HEK293 (cell line): ENCODE measurements around the gene DCUN1D2.

Experiments
- CTCF ChIA-PET: fragments of 350-600 bp; formaldehyde crosslinking; extraction: SDS; loops from one replicate; lab custom pipeline; 2021; ENCODE audit warnings: antibody characterized with exemption; lab: Yijun Ruan, JAX
- POLR2A ChIA-PET: fragments of 300-600 bp; formaldehyde crosslinking; extraction: SDS; loops from one replicate; lab custom pipeline; 2020; ENCODE audit warnings: antibody characterized with exemption, inconsistent platforms; lab: Yijun Ruan, JAX
- H3K27ac ChIP-seq: fragments of 200-500 bp; sonication (Bioruptor generic); 2 replicates; pipeline ENCODE4 v1.5.1; 2014; ENCODE audit warnings: low read depth, low read length, control low read depth, inconsistent platforms; ENCODE audit errors: extremely low read depth
- H3K36me3 ChIP-seq, 2 experiments: fragments of 200-500 bp in 1 of 2; sonication (Bioruptor generic) in 1 of 2; 1 replicate in 1 of 2; 2 replicates in 1 of 2; pipeline ENCODE4 v1.5.1; 2014 to 2017; ENCODE audit warnings: inconsistent platforms in 2 of 2, low read length in 2 of 2; ENCODE audit not compliant: control insufficient read depth in 2 of 2, insufficient read depth in 1 of 2
- H3K4me1 ChIP-seq: fragments of 200-500 bp; sonication (Bioruptor generic); 2 replicates; pipeline ENCODE4 v1.5.1; 2014; ENCODE audit warnings: mild to moderate bottlenecking, low read length, inconsistent platforms; ENCODE audit not compliant: control insufficient read depth, insufficient read depth
- H3K4me3 ChIP-seq: 2 replicates; pipeline ENCODE4 v1.5.1; 2011; ENCODE audit warnings: low read depth, mild to moderate bottlenecking, control low read depth, low read length, moderate library complexity
- H3K9me3 ChIP-seq: fragments of 200-500 bp; sonication (Bioruptor generic); 2 replicates; pipeline ENCODE4 v1.5.1; 2014; ENCODE audit warnings: low read depth, low read length, inconsistent platforms; ENCODE audit not compliant: control insufficient read depth, insufficient read depth
- ATF2 ChIP-seq: fragments of 450-650 bp; formaldehyde crosslinking; IDR thresholded peaks from 2 replicates; pipeline ENCODE4 v1.5.1; 2016; ENCODE audit warnings: missing biosample characterization, missing genetic modification characterization, low read depth
- HOXA7 ChIP-seq: sonication (generic); formaldehyde crosslinking; IDR thresholded peaks from 2 replicates; pipeline ENCODE4 v1.8.1; 2022; ENCODE audit warnings: missing genetic modification reagents, borderline replicate concordance
- IKZF3 ChIP-seq: fragments of 450-650 bp; IDR thresholded peaks from 2 replicates; pipeline ENCODE4 v1.5.0; 2018; ENCODE audit warnings: missing biosample characterization, mild to moderate bottlenecking, missing genetic modification characterization, moderate library complexity
- ZBTB17 ChIP-seq: fragments of 450-650 bp; formaldehyde crosslinking; IDR thresholded peaks from 2 replicates; pipeline ENCODE4 v1.5.1; 2016; ENCODE audit warnings: missing biosample characterization, missing genetic modification characterization
- ZBTB21 ChIP-seq: fragments of 450-650 bp; formaldehyde crosslinking; IDR thresholded peaks from 2 replicates; pipeline ENCODE4 v1.5.1; 2017; ENCODE audit warnings: missing biosample characterization, missing genetic modification characterization
- ZFHX2 ChIP-seq: fragments of 450-650 bp; formaldehyde crosslinking; conservative IDR thresholded peaks from 2 replicates; pipeline ENCODE4 v1.5.1; 2016; ENCODE audit warnings: missing biosample characterization, missing genetic modification characterization
- ZIC2 ChIP-seq: fragments of 450-650 bp; formaldehyde crosslinking; IDR thresholded peaks from 2 replicates; pipeline ENCODE4 v1.5.1; 2016; ENCODE audit warnings: missing biosample characterization, missing genetic modification characterization
- ZNF23 ChIP-seq: fragments of 450-650 bp; formaldehyde crosslinking; IDR thresholded peaks from 2 replicates; pipeline ENCODE4 v1.5.1; 2016; ENCODE audit warnings: missing biosample characterization, missing genetic modification characterization, borderline replicate concordance
- ZNF280C ChIP-seq: fragments of 450-650 bp; formaldehyde crosslinking; IDR thresholded peaks from 2 replicates; pipeline ENCODE4 v1.5.1; 2016; ENCODE audit warnings: missing biosample characterization, missing genetic modification characterization
- ZNF280D ChIP-seq: fragments of 450-650 bp; formaldehyde crosslinking; IDR thresholded peaks from 2 replicates; pipeline ENCODE4 v1.5.1; 2016; ENCODE audit warnings: missing biosample characterization, missing genetic modification characterization
- ZNF398 ChIP-seq: fragments of 450-650 bp; formaldehyde crosslinking; IDR thresholded peaks from 2 replicates; pipeline ENCODE4 v1.5.1; 2017; ENCODE audit warnings: missing biosample characterization, missing genetic modification characterization
- ZNF416 ChIP-seq: fragments of 450-650 bp; formaldehyde crosslinking; IDR thresholded peaks from 2 replicates; pipeline ENCODE4 v1.5.1; 2016; ENCODE audit warnings: missing biosample characterization, missing genetic modification characterization
- ZNF423 ChIP-seq: fragments of 450-650 bp; formaldehyde crosslinking; IDR thresholded peaks from 2 replicates; pipeline ENCODE4 v1.5.1; 2016; ENCODE audit warnings: missing biosample characterization, missing genetic modification characterization
- ZNF473 ChIP-seq: fragments of 450-650 bp; formaldehyde crosslinking; IDR thresholded peaks from 2 replicates; pipeline ENCODE4 v1.5.1; 2017; ENCODE audit warnings: missing biosample characterization, missing genetic modification characterization
- ZNF560 ChIP-seq: fragments of 450-650 bp; formaldehyde crosslinking; IDR thresholded peaks from 2 replicates; pipeline ENCODE4 v1.5.1; 2017; ENCODE audit warnings: missing biosample characterization, missing genetic modification characterization, borderline replicate concordance
- ZNF571 ChIP-seq: fragments of 450-650 bp; formaldehyde crosslinking; IDR thresholded peaks from 2 replicates; pipeline ENCODE4 v1.5.0; 2017; ENCODE audit warnings: missing biosample characterization, missing genetic modification characterization
- ZNF660 ChIP-seq: fragments of 450-650 bp; IDR thresholded peaks from 2 replicates; pipeline ENCODE4 v1.5.1; 2018; ENCODE audit warnings: missing biosample characterization, mild to moderate bottlenecking, missing genetic modification characterization
- ZNF792 ChIP-seq: fragments of 450-650 bp; formaldehyde crosslinking; IDR thresholded peaks from 2 replicates; pipeline ENCODE4 v1.5.1; 2016; ENCODE audit warnings: missing biosample characterization, missing genetic modification characterization

DCUN1D2 gene

GRCh38 chr13:113461022-113461751 is 29.3 kb downstream of the DCUN1D2 start (continued):
- TF ChIP-seq ZNF280C (tag by site-specific recombination): no peak
- TF ChIP-seq ZBTB21 (tag by site-specific recombination): no peak

GRCh38 chr13:113460599-113460998 is 29.9 kb downstream of the DCUN1D2 start:
- CTCF ChIA-PET: no interaction called here
- no peak overlapping the region for H3K27ac ChIP-seq
- no peak overlapping the region for H3K4me3 ChIP-seq
- no peak for TF ChIP-seq ZNF23 (tag by site-specific recombination)
- TF ChIP-seq ZNF571 (tag by site-specific recombination): no peak
- no peak for TF ChIP-seq HOXA7 (CRISPR knock-in tag)
- H3K36me3 ChIP-seq: peaks cover 3 to 56% of the 10 kb centered on the region in 2 experiments; a peak in 2 of 3 replicates
- H3K9me3 ChIP-seq: no peaks in the 10 kb centered on the region
- POLR2A ChIA-PET: no interaction called here
- no peaks in the 10 kb centered on the region for H3K4me1 ChIP-seq

- ChIA-PET POLR2A (no interaction called here), CTCF (interaction anchor here (0.6 kb wide), 2 partner anchors 17 to 206 kb away, joined by 3 read pairs; no protein-coding TSS in a partner anchor)
- Histone ChIP-seq H3K4me1 (no peaks in the 10 kb centered on the region), H3K36me3 (peaks cover 3 to 61% of the 10 kb centered on the region in 2 experiments; a peak in 1 of 3 replicates), H3K27ac (no peak overlapping the region), H3K4me3 (no peak overlapping the region)
- TF ChIP-seq ZNF416 (tag by site-specific recombination): no peak
- TF ChIP-seq, all 188 proteins: peak for 0
- no peaks in the 10 kb centered on the region for H3K9me3 ChIP-seq
These were observed 30.4 kb downstream of the DCUN1D2 start for GRCh38 chr13:113460064-113460555.

- CTCF ChIA-PET: interaction anchor here (0.6 to 2.4 kb wide), 9 partner anchors 8 to 410 kb away, joined by 3 to 10 read pairs (median 3); no protein-coding TSS in a partner anchor
- Histone ChIP-seq H3K36me3 (peaks cover 3 to 63% of the 10 kb centered on the region in 2 experiments; a peak in 1 of 3 replicates), H3K9me3 (no peaks in the 10 kb centered on the region), H3K4me1 (no peaks in the 10 kb centered on the region), H3K27ac (no peak overlapping the region), H3K4me3 (no peak overlapping the region)
- POLR2A ChIA-PET: interaction anchor here (0.6 kb wide), 1 partner anchor 891 kb away, joined by 3 read pairs; no protein-coding TSS in a partner anchor
- TF ChIP-seq ZNF280D (tag by site-specific recombination): no peak
- no peak for TF ChIP-seq ZBTB17 (tag by site-specific recombination)
- no peak for TF ChIP-seq ZNF792 (tag by site-specific recombination)
- no peak for TF ChIP-seq ATF2 (tag by site-specific recombination)
- TF ChIP-seq IKZF3 (tag by site-specific recombination): peak; percentile 30; the same call in 1 of the 2 replicates
- no peak for TF ChIP-seq ZNF560 (tag by site-specific recombination)
- peak; percentile 94 for TF ChIP-seq ZIC2
- TF ChIP-seq ZNF473 (tag by site-specific recombination): no peak
- TF ChIP-seq ZNF423 (tag by site-specific recombination): peak; percentile 88
- no peak for TF ChIP-seq ZNF398 (tag by site-specific recombination)
- TF ChIP-seq ZNF660: no peak
- peak; percentile 62; the same call in 1 of the 2 replicates for TF ChIP-seq ZFHX2 (tag by site-specific recombination)
These were observed 32.1 kb downstream of the DCUN1D2 start for GRCh38 chr13:113458253-113459065.
